GM21528 (cell line): ENCODE data around the gene WDR54.
"Not testable (repeated sequence)": the region's sequence is repeated elsewhere in the genome, so short reads cannot be mapped to it uniquely, and the experiment has no call there.

Experiments used
- ATAC-seq: cut with Tn5 transposase; IDR thresholded peaks from one replicate; pipeline ENCODE4 v1.9.1; 2021; ENCODE audit warnings: mild to moderate bottlenecking, moderate library complexity; ENCODE audit not compliant: unreplicated experiment, low FRiP score

The WDR54 gene

DNA sequence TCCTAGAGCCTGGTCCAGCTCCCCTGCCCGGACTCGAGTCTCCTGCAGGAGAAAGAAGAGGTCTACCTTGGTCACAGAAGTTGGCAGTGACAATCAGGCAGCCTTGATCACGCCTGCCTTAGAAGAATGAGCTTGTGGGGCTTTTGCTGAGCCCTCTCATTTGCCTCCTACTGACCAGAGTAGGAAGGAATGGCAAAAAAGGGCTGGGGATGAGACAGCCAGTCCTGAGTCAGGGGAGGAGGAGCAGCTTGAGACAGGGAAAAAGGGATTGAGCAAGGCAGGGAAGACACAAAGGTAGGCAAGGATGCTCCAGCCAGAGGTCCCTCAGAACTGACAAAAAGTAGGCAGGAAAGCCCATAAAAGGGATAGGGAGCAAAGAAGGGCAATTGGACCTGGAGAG lies 6.0 kb downstream of the WDR54 start:
- ATAC-seq, result no peak

GRCh38 chr2:74428675-74429074 lies 7.1 kb downstream of the WDR54 start:
- no peak for ATAC-seq

DNA sequence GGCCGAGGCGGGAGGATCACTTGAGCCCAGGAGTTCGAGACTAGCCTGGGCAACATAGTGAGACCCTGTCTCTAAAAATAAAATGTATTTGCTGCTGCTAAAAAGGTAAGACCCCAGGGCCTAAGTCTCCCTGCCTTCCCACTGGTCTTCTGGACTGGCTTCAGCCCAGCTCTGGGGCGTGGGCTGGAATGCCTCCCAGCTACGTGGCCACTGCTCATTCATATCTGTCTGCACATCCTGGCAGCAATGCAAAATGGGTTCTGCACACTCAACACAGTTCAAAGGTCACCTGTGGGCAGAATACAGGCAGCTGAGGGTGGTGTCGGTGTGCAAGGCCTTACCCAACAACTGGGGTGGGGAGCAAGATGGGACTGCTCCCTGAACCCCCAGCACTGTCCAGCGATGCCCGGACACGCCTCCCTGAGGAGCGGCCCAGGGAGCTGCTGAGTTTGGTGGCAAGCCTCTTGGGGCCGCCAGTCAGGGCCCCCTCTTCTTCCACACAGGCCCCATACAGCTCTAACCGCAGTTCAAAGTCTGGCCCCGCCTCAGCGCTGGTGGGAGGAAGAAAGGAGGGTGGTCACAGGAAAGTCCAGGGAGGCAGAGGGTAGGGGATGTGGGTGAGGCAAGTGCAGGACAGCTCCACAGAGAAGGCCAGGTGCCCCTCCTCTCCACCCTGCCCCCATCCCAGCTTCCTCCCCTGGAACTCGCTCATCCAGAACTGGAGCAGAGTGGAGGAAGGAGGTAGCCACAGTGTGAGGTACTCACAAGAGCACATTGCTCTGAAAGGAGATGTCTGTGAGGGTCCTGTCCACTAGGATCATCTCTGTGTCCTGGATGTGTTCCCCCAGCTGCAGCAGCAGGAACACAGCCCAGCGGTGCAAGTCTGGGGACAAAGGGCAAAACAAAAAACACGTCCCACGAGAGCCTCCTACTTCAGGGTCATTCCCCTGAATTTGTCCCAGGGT lies 8.2 kb downstream of the WDR54 start:
- no peak for ATAC-seq

DNA sequence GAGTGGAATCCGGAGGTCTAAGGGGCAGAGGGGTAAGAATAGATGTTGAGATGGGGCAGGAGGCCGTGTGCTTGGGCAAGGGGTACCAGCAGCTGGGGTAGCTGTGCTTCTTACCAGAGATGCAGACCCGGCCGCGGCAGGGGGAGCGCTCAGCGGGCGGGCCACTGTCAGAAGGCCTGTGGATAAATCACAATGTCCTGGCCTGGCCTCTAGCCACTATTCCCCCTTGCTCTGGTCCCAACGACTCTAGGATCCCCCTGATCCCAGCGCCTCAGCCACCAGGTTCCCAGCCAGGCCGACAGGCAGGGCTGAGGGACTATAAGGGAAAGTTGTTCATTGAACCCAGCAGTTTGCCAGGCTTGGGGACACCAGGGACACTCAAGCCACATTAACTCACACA lies 9.0 kb downstream of the WDR54 start:
- no peak for ATAC-seq

GRCh38 chr2:74436111-74436805 lies 14.7 kb downstream of the WDR54 start:
- ATAC-seq, result no peak

GRCh38 chr2:74436848-74437695 lies 15.5 kb downstream of the WDR54 start:
- ATAC-seq, result no peak

- ATAC-seq, result no peak
Observed at GRCh38 chr2:74438248-74438647, 16.7 kb downstream of the WDR54 start.

GRCh38 chr2:74439373-74439772 lies 17.8 kb downstream of the WDR54 start:
- no peak for ATAC-seq

DNA sequence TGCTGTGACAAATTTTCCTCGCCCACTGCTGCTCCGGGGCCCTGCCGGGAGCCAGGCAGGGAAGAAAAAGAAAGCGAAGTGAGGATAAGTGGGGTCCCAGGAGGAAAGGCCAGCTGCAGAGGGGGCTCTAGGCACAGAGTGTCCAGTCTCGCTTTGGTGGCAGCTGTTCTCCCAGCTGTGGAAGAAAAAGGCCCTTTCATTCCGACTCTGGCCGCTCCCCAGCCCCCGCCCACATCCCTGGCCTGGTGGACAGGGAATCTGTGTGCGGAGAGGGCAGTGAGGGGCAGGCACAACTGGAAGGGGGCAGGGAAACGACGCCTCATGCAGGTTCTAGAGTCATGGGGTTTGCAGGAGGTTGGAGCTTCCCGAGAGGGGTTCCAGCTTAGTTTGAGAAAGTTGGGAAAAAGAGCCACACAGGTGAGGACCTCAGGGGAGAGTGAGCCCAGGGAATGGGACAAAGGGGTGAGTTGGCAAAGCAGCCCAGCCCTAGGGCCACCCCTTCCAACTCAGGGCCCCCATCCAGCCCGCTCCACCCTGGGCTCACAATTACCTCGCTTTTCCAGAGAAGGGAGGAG lies 18.4 kb downstream of the WDR54 start:
- ATAC-seq, result no peak

GRCh38 chr2:74440378-74441169 lies 19.0 kb downstream of the WDR54 start:
- ATAC-seq, result peak; percentile 88

DNA sequence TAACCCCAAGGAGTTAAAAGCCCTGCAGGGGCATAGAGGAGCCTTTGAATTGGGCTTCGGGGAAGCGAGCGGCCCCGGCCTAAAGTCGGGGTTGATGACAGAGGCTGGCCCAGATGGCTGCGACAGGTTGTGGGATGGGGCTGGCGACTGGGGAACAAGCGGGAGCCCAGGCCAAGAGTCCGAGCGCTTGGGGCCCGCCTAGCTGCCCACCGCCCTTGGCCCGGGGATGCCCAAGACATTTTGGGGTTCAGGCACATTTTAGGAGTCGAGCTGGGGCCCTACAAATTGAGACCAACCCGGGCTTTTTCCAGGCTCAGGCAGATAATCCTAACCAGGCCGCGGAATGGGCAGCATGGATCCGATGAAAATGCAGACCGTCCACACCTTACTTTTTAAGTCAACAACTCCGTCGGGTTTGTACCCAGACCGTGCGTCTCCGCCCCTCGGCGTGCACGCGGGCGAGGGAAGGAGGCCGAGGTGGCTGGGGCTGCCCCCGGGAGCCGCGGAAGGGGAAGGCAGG lies 19.7 kb downstream of the WDR54 start:
- ATAC-seq, result no peak

DNA sequence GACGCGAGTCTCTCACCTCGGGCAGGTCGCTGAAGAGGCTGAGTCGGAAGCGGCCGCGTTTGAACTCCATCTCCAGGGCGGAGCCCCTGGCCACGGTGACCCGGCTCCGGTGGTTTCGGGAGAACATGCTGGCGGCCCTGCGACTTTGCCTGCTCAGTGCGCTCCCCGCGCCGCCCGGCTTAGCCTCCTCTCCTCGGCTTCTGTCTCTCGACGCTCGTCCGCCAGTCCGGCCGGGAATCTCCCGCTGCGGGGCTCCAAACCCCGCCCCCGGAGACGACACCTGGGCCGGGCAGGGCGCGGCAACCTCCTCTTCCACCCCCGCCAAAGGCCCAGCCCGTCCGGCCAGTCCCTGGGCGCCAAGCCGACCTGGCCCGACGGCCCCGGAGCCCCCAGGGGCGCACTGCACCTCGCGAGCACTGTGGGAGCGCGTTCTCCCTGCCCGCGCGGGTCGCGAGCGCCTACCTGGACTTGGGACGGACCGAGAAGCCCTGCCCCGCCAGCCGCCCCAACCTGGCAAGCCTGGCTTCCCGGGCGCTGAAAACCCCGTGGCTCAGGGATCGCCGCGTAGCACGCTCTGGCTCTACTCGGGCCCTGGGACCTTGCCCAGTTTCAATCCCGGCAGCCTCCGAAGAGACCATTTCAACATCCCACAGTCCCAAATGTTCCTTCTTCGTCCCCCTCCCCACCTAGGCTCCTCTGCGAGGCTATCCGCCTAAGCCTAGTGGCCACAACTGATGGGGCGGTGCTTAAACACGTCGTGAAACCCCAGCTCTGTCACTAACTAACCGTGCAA lies 20.4 kb downstream of the WDR54 start, which contains the start of gene RTKN:
TSS of gene RTKN (minus strand) at position 248 of the 793 bp plus-strand sequence. CDS start at position 127, 121 bp downstream.
- no peak for ATAC-seq

GRCh38 chr2:74442483-74443297 lies 21.2 kb downstream of the WDR54 start:
- not testable (repeated sequence) for ATAC-seq

DNA sequence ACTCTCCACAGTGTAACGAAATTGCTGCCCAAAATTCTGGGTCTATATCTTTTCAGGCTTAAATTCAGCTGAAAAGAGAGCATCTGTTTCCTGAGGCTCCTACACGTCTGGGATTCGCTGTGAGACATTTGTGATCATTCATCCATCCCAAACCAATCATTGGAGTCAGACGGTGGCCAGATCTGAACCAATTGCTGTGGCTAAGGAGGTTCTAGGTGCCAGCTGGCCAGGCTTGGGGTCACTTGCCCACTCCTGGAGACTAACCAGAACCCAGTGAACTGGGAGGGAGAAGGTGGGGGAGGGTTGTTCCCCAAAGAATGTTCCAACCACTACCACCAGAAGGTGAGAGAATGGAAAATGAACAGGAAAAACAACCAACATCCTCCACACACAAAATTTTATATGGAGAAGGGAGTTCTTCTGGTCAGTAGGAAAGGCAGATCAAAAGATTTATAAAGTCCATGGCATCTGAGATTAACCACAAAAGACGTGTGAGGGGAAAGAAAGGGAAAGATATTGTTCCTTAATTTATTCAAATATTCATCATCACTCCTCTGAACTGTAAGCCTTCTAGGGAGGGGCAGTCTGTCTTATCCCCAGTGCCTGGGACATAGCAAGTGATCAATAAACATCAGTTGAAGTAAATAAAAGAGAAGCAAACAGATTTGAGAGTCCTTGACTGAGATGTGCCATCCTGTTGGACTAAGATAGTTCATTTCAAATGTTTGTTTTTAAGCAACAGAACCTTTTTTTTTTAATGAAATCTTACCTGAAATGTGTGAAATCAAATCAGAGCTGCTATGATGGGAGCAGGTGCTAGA lies 23.2 kb downstream of the WDR54 start:
- ATAC-seq, result no peak

DNA sequence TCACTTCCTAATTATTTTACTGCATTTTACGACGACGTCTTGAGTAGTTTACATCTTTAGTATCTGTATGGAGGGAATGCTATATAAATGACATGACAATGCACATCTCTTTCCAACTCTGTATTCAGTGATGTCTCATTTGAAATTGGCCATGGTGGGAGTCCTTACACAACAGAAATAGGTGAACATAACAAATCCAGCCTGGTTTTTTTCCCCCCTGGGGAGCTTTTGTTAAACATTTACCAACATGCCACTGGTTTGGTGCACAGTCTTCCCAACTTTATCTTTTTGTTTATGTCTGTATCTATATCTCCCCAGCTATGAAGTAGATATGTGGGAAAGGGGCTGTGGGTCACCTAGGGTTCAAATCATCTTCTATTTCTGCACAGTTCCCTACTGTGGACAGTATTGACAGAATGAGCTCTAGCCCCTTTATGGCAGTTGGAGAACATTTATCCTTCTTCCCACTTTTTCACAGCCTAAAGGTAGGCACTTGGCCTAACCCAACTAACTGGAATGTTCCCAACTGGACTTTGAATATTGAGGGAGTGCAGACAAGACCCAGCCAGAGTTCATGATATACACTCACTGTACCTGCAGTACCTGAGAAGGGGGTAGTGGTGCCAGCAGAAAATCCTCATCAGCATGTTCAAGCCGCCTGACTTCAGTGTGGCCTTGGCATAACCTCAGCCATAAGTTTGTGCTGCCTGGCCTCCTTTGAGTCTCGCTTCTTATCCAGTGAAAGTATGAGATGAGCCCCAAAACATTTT lies 25.9 kb downstream of the WDR54 start:
- ATAC-seq, result no peak

GRCh38 chr2:74448771-74449170 lies 27.2 kb downstream of the WDR54 start:
- no peak for ATAC-seq
